RPMI7951 (cell line): ENCODE data around the gene C16orf89. TPM values are rescaled to one million over a fixed set of nuclear protein-coding genes. Genes with fewer than 3 reads are reported as not detected.
"Not testable (repeated sequence)": the region's sequence is repeated elsewhere in the genome, so short reads cannot be mapped to it uniquely, and the experiment has no call there.

Experiments used
- DNase-seq: peaks from one replicate; pipeline ENCODE4 v3.0.0-alpha.2; 2012; ENCODE audit warnings: low read depth
- total RNA-seq: library from RNA; depleted of rRNA; stranded (reverse); fragments of >200 nt; shearing (Covaris generic); gene quantifications from 2 replicates; pipeline ENCODE4 v1.2.3, GENCODE V29; 2014; rRNA removed

C16orf89 gene, protein sequence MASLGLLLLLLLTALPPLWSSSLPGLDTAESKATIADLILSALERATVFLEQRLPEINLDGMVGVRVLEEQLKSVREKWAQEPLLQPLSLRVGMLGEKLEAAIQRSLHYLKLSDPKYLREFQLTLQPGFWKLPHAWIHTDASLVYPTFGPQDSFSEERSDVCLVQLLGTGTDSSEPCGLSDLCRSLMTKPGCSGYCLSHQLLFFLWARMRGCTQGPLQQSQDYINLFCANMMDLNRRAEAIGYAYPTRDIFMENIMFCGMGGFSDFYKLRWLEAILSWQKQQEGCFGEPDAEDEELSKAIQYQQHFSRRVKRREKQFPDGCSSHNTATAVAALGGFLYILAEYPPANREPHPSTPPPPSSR
- total RNA-seq: not detected in 2 replicates

DNA sequence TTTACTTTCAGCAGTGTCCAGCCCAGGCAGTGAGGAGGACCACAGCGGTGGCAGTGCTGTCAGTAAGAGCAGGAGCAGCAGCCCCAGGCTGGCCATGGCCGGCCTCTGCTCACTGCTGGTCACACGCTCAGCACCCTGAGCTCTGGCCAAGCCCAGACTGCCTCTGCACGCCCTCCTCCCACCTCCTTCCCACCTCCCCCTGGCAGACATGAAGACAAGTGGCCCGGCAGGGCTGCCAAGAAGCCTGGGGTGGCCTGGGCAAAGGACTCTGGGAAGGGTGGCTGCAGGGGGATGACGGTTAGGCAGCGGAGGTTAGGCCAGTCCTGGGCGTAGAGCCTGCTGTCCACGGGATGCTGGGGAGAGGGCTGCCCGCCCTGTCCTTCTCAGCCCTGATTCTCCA, at the start of gene C16orf89:
C16orf89 (minus strand) TSS at position 144 of the 400 bp plus-strand sequence; CDS start at position 96, 48 bp downstream.
- no peak for DNase-seq

DNA sequence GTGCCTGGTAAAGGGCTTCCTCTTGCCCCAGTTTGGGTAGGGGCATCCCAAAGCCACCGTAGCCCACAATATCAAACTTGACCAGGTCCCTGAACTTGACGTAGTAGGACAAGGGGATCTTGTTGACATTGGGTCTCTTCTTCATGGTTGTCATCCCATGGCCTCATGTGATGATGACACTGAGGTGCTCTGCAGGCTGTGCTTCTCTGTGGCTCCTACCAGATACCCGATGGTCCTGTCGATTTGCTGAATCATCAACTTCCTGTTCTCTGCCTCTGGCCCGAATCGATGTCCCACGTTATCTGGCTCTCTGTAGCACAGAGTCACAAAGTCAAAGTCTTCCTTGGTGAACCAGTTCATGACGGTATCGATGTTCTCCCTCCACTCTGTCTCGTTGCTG, 45.2 kb upstream of the C16orf89 start:
- not testable (repeated sequence) for DNase-seq

- no peak for DNase-seq
These were observed 42.9 kb upstream of the C16orf89 start for GRCh38 chr16:5108505-5109158.

DNA sequence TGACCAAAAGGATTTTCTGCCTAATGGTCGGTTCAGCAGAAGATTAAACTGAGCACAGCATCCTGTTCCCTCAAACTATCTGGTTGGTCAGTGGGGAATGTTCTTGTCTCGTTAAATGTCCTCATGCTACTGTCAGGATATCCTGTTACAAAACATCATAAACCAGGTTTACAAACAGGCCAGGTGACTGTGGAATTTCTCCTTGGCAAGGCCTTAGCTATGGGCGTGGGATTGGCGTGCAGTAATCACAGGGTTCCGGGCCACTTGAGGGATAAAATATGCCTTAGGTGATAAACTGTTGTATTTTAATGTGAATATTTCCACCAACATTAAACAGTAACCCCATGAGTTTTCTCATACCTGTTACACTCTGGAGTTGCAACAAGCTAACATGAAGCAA, 39.3 kb upstream of the C16orf89 start:
- DNase-seq: not testable (repeated sequence)

DNA sequence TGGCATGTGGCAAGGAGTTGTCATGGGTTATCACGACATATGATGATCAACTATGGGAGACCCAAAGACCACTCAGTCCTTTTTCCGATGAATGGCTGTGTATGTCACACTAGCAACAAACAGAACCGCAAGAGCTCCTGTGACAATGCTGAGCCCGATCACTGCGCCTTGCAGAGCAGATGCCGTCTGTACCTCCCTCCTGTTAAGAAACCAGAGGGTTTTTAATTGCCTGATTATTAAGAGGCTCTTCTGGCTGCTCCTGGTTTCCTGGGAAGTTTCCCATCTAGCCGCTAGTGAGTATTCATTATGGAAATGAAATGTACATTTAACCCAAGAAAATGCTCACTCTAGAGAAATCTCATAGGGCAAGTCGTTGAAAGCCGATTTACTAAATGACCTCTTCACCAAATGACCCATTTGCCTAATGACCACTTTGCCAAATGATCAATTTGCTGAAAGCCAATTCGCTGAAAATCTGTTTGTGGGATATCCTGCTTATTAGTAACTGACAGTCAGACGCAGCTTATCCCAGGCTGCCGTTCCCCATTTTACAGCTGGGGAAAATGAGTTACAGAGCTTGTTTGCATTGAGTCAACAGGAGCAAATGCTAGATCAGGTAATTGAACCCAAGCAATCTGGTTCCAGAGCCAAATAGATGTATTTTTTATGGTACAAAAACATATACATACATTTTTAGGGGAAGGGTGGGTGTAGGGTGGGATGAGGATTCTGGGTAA, 37.7 kb upstream of the C16orf89 start:
- DNase-seq: not testable (repeated sequence)

DNA sequence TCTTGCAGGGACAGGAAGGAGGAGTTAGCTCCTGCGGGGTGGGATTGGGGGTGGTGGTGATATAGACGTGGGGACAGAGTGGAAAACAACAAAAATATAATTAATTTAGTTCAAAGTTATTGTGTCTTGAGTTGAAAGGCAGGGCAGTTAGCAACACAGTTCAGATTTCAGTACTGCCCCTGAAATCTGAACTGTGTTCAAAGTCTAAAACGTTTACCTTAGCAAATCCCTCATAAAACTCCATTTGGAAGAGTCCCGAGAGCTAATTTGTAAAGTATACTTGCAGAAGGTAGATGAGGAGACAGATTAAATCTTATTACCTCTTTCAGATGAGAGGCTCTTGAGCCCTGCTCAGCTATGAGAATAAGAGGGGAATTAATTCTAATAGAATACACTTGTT, 33.4 kb upstream of the C16orf89 start:
- DNase-seq: not testable (repeated sequence)

DNA sequence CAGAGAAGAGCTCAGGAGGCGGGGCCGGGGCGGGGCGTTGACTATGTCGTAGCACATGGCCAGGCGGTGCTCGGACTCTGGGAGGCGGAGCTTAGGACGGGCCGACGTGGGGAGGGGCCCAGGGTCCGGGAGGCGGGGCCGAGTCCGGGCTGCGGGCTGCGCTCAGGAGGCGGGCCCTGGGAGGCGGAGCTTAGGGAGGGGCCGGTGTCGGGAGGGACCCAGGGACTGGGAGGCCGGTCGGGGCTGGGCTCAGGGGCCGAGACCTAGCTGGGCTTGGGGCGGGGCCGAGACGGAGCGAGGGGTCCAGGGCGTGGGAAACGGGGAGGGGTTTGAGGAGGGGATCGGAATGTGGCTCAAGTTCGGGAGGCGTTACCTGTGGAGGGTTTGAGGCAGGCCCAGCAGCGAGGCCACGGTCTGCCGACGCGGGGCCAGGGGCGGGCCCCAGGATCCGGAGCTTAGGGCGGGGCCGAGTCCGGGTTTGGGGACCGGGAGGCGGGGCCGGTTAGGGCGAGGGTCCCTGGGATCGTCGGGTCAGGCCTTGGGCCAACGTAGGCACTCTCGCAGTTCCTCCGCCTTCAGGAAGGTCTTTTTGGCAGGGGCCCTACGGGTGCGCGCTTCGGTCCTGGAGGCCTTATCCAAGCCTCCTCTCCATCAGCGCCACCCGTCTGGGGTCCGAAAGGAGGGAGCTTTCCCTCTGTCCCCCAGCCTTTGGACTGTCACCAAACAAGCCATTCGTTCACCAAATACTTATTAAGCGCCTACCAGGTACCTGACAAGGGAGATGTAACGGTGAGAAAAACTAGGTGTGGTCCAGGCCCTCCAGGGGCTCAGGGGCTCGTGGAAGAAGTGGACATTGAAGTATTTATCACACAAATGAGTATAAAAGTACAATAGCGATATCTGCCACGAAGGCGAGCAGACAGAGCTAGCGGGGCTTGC, 32.7 kb upstream of the C16orf89 start:
- DNase-seq: peak; percentile 54

DNA sequence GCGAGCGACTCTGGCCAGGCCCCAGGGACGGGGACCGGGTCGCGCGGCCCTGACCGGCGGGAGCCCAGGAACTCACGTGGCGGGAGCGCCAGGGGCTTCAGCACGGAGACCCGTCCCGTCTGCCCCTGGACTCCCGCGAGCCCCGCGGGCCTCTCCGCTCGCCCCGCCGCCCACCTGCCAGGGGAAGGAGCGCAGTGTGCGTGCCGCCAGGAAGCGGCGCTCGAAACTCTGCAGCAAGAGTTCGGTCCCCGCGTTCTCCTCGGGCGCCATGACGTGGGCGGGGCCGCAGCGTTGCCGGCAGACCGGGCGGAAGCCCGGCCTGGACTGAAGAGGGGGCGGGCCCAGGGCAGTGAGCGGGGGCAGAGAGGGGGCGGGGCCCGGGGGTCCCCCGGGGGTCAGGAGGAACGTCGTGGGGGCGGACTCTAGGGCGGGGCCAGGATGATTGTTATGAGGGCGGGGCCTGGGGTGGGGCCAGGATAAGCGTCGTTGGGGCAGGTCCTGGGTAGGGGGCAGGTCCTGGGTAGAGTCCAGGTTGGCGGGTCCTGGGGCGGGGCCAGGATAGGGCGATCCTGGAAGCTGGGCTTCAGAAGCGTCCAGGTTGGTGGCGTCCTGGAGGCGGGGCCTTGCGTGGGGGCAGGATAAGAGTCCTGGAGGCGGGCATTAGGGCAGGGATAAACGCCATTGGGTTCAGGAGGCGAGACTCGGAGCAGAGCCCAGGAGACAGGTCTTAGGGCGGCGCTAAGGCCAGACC, 31.9 kb upstream of the C16orf89 start, which contains the start of gene EEF2KMT:
EEF2KMT (minus strand) TSS at position 326 of the 751 bp plus-strand sequence; CDS start at position 270, 56 bp downstream.
- peak; percentile 98 for DNase-seq

- peak; percentile 8 for DNase-seq
These were observed 31.3 kb upstream of the C16orf89 start for GRCh38 chr16:5097061-5097469.

GRCh38 chr16:5096437-5097060, 30.8 kb upstream of the C16orf89 start:
- DNase-seq: not testable (repeated sequence)

DNA sequence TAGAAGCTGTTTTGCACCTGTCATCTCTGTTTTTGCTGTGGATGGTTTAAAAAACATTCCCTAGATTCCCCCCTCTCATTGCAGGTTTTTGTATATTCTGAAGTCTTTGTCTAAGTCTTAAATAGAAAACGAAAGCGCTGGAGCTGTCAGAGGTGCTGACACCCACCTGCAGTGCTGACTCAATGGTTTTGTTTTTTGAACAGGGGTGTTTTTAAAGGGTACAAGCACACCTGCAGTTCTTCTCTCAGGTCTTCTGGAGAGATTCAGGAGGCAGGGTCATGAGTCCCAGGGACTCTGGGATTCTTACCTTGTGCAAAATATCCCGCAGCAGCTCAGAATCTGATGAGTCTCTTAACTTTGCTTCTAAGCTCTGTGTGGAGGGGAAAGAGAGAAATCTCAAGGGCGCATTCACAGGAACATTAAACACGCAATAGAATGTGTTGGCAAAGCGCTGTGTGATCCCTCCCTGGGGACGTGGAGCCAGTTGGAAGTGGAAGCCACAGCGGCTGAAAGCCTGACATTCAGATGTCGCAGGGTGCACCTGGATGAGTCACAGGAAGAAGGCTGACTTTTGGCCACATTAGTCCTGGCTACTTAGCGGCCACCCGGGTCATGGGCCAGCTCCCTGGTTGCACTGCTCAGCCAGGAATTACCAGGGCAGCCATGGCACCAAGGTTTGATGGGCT, 29.5 kb upstream of the C16orf89 start:
- DNase-seq: not testable (repeated sequence)

DNA sequence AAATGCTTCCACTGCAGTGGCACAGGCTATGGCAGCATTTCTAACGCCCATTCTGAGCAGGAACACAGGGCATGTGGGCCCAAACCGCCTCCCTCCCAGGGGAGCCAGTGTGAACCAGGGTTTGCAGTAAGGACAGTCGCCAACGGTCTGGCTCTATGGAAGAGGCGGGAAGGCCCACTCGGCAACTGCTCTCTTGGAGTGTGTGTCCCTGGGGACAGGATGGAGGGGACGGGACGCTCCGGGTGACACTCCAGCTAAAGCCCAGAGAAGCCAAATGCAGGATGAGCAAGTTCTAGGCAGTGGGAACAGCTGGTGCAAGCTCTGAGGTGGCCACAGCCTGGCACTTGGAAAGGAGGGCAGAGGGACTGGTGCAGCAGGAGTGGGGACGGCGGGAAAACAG, 28.0 kb upstream of the C16orf89 start:
- DNase-seq: not testable (repeated sequence)

GRCh38 chr16:5093081-5093480, 27.3 kb upstream of the C16orf89 start:
- DNase-seq: not testable (repeated sequence)

GRCh38 chr16:5090592-5090991, 24.8 kb upstream of the C16orf89 start:
- DNase-seq: not testable (repeated sequence)

DNA sequence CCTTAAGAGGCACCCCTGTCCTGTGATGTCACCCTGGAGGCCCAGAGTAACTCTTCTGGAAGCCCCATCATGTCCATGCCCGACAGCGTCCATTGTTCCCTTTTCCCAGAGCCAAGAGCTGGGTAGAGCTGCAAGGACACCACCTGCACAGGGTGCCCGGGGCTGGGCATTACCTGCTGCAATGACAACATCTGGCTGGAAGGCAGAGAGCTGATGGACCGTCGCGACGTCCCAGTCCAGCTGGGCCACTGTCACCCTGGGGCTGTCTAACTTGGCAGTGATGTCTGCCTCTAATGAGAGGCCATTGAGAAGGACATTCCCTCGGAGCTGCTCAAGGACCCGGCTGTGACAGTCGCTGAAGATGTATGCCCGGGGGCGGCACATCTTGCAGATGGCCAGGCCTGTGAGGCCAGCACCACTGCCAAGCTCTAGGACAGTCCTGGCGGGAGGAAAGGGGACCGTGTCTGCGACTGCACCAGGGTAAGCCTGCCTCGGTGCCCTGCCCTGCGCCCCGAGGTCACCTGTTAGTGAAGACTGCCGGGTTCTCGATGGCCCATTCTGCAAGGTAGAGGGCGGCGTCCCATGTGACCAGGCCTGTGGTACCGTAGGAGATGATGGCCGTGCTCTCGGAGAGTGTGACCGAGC, 24.3 kb upstream of the C16orf89 start:
- not testable (repeated sequence) for DNase-seq

DNA sequence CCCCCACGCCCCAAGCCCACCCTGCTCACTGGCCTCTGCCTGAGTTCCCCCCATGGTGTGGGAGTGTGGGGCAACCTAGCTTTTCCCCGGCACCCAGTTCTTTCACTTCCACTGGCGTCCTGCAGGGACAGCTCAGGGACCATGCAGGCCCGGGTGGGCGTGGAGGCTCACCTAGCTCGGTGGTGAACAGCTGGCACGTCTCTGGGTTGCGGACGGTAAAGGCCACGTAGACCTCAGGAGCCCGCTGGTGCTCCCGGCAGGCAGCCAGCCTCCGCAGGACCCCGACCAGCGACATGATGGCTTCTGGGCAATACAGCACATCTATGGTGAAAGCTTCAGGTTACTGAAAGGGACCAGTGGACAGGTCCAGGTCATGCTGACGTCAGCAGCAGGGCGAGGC, 23.2 kb upstream of the C16orf89 start:
- not testable (repeated sequence) for DNase-seq

- DNase-seq: not testable (repeated sequence)
These were observed 22.5 kb upstream of the C16orf89 start for GRCh38 chr16:5088086-5088790.

DNA sequence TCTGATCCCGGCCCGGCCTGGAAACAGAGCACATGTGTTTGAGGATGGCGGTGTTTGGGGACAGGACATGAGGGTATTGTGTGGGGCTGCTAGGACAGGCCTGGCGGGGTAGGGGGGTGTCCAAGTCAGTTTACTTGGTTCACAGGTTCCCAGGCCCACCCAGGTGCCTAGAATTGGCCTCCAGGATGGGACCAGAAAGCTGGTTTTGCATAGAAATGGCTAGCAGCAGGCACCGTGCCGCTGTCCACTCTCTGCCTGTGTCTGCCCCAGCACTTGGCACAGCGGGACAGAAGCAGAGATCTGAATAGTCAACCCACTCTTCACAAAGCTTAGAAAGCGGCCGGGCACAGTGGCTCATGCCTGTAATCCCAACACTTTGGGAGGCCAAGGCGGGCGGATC, 20.0 kb upstream of the C16orf89 start:
- DNase-seq: not testable (repeated sequence)
